OCI-LY7 (cell line): ENCODE data around the gene ILKAP.

Experiments used
- EZH2phosphoT487 ChIP-seq: fragments of 200-600 bp; sonication (generic); IDR thresholded peaks from 2 replicates; pipeline ENCODE4 v1.6.1; 2018; ENCODE audit warnings: low read depth, borderline replicate concordance, mild to moderate bottlenecking, mixed run types, antibody characterized with exemption, low read length, moderate library complexity, mixed read lengths
- TF ChIP-seq, protein P1 (sequence below): fragments of 200-600 bp; sonication (generic); conservative IDR thresholded peaks from 2 replicates; pipeline ENCODE4 v1.5.1; 2014; ENCODE audit warnings: mild to moderate bottlenecking, antibody characterized with exemption, low read length, moderate library complexity, mixed read lengths

DNA sequence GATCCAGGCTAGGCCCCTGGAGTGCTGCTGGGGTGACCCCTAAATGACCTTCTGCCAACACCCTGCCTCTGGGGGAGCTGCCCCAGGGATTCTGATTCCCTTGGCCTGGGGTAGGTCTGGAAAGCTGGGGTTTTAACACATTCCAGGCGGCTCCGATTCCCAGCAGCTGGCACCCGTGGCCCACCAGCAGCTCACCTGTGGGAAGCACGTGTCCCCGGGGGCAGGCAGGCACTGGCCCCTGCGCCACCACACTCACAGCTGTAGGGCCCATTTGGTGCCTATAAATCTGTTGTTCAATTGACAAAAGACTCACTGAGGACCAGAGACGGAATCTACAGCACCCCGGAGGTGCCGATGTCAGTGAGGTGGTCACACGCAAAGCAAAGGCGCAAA lies 69.1 kb downstream of the ILKAP start:
- TF ChIP-seq, protein P1, sequence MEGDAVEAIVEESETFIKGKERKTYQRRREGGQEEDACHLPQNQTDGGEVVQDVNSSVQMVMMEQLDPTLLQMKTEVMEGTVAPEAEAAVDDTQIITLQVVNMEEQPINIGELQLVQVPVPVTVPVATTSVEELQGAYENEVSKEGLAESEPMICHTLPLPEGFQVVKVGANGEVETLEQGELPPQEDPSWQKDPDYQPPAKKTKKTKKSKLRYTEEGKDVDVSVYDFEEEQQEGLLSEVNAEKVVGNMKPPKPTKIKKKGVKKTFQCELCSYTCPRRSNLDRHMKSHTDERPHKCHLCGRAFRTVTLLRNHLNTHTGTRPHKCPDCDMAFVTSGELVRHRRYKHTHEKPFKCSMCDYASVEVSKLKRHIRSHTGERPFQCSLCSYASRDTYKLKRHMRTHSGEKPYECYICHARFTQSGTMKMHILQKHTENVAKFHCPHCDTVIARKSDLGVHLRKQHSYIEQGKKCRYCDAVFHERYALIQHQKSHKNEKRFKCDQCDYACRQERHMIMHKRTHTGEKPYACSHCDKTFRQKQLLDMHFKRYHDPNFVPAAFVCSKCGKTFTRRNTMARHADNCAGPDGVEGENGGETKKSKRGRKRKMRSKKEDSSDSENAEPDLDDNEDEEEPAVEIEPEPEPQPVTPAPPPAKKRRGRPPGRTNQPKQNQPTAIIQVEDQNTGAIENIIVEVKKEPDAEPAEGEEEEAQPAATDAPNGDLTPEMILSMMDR = no peak
- TF ChIP-seq EZH2phosphoT487 = no peak
